GM21423 (cell line): ENCODE measurements around the gene EIF4A3.
"Not testable (repeated sequence)": the region's sequence is repeated elsewhere in the genome, so short reads cannot be mapped to it uniquely, and the experiment has no call there.

Experiments used
- ATAC-seq: cut with Tn5 transposase; IDR thresholded peaks from one replicate; pipeline ENCODE4 v1.9.1; 2021; ENCODE audit warnings: mild to moderate bottlenecking, moderate library complexity; ENCODE audit not compliant: unreplicated experiment

The EIF4A3 gene

DNA sequence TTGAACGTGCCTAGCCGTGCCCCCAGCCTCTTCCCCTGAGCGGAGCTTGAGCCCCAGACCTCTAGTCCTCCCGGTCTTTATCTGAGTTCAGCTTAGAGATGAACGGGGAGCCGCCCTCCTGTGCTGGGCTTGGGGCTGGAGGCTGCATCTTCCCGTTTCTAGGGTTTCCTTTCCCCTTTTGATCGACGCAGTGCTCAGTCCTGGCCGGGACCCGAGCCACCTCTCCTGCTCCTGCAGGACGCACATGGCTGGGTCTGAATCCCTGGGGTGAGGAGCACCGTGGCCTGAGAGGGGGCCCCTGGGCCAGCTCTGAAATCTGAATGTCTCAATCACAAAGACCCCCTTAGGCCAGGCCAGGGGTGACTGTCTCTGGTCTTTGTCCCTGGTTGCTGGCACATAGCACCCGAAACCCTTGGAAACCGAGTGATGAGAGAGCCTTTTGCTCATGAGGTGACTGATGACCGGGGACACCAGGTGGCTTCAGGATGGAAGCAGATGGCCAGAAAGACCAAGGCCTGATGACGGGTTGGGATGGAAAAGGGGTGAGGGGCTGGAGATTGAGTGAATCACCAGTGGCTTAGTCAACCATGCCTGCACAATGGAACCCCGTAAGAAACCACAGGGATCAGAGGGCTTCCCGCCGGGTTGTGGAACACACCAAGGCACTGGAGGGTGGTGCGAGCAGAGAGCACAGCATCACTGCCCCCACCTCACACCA lies 44.8 kb downstream of the EIF4A3 start:
- no peak for ATAC-seq

DNA sequence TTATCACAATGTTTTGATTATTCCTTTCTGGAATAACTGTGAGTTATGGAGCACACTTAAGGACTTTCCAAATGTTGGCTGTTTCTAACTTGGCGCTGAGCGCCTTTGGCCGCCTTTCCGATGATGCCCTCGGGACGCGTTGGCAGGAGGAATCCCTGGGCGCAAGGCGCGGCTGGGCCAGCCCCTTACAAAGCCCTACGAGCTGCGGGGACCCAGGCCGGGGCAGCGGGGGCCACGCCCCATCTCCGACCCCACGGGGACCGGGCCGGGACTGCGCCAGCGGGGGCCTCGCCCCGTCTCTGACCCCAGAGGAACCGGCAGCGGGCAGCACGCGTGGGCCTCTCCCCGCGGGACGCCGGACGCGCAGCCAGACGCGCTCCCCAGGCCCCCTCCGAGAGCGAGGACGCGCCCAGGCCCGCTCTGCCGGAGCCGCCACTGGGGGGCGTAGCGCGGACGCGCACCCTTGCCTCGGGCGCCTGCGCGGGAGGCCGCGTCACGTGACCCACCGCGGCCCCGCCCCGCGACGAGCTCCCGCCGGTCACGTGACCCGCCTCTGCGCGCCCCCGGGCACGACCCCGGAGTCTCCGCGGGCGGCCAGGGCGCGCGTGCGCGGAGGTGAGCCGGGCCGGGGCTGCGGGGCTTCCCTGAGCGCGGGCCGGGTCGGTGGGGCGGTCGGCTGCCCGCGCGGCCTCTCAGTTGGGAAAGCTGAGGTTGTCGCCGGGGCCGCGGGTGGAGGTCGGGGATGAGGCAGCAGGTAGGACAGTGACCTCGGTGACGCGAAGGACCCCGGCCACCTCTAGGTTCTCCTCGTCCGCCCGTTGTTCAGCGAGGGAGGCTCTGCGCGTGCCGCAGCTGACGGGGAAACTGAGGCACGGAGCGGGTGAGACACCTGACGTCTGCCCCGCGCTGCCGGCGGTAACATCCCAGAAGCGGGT lies 45.6 kb downstream of the EIF4A3 start, which contains the start of gene GAA:
Gene GAA (plus strand): TSS at position 571 of the 935 bp plus-strand sequence. CDS start 3,006 bp downstream, outside the sequence.
- peak; percentile 77 for ATAC-seq

DNA sequence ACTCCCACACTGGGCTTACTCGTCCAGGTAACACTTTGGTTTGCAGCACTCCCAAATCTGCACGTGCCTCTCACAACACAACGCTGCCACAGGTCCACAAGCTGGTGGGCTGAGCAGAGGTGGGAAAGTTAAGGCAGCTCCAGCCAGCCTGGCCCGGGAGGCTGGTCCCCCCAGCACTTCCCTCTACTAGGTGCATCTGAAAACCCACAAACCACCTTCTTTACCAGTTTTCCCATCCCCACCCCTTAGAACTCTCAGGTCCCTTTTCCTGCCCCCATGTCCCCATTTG lies 46.9 kb downstream of the EIF4A3 start:
- ATAC-seq: no peak

DNA sequence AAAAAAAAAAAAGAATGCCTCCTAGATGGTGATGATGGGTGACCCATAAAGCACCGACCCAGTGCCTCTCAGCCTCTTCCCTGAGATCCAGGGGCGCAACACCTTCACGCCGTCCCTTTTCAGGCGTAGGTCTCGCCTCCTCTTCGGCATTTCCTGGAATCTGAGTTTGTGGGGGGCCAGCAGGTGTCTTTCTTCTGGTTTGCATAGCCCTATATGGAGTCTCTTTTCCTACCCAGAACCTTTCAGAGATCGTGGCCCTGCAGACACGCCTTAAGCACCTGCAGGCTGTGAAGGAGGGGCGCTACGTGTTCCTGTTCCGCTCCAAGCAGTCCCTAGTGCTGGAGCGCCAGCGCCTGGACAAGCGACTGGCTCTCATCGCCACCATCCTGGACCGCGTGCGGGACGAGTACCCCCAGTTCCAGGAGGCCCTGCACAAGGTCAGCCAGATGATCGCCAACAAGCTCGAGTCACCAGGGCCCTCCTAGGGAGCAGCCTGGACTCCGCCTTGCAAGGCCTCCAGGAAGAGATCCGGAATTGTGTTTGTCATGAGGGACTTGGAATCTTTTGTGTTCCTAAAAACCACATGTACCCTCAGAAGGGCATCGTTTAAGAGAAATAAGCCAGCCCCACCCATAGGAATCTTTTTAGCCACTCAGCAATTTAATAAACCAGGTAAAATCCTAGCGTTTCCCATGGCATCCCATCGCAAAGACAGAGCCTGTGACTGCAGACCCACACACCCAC lies 47.5 kb downstream of the EIF4A3 start:
- ATAC-seq: no peak

DNA sequence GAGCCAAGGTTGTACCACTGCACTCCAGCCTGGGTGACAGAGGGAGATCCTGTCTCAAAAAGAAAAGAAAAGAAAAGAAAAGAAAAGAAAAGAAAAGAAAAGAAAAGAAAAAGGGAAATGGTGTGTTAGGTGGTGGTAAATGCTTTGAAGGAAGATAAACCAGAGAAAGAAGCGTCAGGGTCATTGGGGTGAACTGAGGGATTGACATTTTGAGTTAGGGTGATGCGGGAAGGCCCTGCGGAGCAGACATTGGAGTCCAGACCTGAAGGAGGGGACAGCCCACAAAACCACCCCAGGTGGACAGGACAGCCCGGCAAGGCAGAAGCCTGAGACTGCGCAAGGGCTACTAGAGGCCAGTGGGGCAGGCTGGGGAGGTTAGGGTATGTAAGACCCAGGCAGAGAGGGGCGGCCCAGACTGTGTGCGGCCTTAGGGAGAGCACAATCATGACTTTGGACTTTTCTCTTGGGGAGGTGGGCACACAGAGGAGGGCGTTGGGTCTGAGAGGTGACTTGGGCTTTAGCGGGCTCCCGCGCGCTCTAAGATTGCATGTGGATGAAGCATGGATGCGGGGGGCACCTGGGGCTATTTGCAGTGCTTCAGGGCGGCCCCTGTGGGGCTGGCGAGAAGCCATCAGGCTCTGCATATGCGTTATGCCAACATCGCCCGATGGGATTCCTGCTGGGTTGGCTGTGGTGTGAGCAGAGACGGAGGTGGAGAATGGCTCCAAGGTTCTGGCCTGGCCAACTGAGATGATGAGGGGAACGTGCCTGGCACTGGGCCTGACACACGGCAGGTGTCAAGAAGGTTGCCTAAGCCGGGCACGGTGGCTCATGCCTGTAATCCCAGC lies 48.9 kb downstream of the EIF4A3 start:
- ATAC-seq: no peak

DNA sequence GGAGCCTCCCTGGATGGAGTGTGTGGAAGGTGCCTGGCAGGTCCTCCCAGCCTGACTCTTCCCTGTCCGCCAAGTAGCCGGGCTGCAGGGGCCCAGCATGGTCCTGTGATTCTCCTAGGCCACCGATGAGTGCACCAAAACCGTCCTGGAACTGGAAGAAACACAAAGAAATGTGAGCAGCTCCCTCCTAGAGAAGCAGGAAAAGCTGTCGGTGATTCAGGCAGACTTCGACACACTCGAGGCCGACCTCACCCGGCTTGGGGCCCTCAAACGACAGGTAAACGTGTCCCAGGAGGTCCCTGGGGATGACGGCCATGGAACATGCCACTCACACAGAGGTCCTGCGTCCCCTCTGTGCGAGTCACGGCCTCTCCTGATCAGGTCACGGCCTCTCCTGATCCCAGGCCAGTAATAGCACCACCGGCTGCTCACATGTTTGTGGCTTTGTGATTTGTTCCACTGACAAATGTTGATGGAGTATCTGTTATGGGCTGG lies 49.8 kb downstream of the EIF4A3 start:
- no peak for ATAC-seq

DNA sequence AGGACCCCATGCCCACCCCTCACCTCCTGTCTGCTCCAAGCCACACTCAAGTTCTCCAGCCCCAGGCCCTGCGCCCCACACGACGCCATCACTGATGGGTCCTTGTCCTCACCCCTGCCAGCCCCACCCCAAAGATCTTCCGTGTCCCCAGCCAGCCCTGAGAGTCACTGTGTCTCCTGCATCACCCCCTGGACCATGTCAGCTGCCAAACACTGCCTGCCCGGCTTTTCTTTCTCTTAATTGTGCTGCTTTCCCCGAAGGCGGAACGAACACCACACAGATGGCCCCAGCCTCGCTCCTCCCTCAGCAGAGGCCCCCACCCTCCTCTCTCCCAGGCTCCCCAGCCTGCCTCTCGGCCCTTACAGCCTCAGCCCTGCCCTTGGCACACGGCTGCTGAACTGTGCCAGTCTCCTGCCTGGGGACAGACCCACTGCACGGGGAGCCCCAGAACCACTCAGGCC lies 50.3 kb downstream of the EIF4A3 start:
- no peak for ATAC-seq

DNA sequence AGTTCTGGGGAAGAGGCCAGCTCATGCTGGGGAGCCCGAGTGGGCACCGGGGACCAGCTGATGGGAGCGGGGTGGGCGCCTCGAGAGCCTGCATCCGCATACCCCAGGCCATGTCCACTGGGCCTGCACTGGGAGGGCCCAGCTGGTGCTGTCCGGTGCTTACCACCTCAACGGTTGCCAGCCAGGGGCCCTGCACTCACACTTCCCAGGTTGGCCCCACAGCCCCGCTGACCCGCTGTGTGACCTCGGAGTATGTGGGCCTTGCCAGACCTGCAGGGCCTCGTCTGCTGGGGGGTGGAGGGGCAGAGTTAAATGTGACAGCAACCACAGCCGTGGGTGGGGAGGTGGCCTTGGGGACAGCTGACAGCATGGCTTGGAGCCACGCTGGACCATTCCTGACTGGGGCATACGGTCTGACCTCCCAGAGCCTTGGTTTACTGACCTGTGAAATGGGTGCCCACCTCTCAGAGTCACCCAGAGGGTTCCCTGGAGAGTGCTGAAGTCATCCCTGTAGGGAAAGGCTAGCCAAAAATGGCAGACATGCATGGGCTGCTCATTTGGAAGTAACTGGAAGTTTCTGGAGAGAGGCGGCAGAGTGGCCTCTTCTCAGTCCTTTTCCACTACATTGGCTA lies 51.0 kb downstream of the EIF4A3 start:
- ATAC-seq: no peak

DNA sequence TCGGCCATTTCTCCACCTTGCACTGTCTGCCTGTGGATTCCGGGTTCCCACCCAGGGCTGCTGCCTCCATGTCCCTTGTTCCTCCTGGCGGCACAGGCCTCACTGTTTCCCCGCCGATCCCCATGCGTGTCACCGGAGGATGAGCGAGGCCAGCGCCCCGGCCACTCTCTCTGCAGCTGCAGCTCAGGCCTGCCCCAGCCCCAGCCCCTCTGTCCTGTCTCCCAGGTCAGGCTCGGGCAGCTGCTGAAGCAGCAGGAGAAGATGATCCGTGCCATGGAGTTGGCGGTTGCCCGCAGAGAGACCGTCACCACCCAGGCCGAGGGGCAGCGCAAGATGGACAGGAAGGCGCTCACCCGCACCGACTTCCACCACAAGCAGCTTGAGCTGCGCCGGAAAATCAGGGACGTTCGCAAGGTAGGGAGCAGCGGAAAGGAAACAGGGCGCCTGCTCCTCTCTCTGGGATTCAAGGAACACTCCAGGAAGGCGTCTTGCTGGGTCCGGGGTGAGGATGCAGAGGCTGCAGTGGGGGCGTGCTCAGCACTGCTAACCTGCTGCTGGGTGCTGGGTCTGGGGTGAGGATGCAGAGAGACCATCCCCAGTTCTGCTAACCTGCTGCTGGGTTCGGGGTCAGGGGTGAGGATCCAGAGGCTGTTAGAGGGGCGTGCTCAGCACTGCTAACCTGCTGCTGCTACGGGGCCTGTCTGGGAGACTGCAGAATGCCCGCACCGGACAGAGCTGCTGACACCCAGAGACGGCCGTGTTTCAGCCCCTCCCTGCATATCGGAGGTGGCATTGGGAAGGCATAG lies 51.7 kb downstream of the EIF4A3 start:
- ATAC-seq: no peak

DNA sequence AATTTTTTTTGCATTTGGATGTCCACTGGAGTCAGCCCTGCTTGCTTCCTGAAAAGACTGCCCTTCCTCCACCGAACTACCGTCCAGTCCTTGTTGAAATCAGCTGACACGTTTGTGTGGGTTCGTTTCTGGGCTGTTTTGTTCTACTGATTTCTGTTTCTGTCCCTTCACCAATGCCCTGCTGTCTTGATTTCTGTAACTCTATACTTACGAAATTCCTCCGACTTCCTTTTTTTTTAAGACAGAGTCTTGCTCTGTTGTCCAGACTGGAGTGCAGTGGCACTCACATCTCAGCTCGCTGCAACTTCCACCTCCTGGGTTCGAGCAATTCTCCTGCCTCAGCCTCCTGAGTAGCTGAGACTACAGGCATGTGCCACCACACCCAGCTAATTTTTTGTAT lies 54.0 kb downstream of the EIF4A3 start:
- ATAC-seq: no peak

DNA sequence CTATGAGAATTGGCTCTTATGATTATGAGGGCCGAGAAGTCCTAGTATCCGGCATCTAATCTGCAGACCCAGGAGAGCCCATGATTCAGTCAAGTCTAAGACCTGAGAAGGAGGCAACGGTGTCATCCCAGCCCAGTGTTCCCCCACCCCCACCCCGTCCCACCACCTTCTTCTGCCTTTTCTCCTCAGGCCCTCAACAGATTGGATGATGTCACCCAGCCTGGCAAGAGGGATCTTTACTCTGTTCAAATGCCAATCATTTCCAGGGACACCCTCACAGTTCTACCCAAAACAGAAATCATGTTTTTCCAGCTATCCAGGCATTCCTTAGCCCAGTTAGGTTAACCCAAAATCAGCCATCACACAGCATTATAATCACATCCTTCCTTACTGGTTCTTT lies 55.6 kb downstream of the EIF4A3 start:
- ATAC-seq: no peak

DNA sequence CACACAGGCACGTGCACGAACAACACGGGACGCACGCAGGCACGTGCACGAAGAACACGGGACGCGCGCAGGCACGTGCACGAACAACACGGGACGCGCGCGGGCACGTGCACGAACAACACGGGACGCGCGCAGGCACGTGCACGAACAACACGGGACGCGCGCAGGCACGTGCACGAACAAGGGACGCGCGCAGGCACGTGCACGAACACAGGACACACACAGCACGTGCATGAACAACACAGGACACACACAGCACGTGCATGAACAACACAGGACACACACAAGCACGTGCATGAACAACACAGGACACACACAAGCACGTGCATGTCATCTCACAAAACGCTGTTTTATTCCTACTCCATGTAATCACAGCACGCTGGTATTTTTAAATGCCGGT lies 56.8 kb downstream of the EIF4A3 start:
- not testable (repeated sequence) for ATAC-seq

DNA sequence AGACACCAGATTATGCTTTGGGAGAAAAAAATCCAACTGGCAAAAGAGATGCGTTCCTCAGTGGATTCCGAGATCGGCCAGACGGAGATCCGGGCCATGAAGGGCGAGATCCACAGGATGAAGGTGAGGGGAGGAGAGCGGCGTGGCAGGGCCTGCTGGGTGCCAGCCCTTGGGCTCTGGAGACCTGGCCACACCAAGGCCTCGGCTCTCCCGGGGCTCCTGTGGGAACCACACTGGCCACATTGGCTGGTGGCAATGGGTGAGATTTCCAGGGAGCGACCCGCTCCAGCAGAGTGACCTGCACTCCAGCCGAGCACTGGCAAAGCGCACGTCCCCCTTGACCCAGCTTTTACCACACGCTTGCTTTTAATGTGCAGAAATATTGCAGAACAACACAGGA lies 57.2 kb downstream of the EIF4A3 start:
- no peak for ATAC-seq

DNA sequence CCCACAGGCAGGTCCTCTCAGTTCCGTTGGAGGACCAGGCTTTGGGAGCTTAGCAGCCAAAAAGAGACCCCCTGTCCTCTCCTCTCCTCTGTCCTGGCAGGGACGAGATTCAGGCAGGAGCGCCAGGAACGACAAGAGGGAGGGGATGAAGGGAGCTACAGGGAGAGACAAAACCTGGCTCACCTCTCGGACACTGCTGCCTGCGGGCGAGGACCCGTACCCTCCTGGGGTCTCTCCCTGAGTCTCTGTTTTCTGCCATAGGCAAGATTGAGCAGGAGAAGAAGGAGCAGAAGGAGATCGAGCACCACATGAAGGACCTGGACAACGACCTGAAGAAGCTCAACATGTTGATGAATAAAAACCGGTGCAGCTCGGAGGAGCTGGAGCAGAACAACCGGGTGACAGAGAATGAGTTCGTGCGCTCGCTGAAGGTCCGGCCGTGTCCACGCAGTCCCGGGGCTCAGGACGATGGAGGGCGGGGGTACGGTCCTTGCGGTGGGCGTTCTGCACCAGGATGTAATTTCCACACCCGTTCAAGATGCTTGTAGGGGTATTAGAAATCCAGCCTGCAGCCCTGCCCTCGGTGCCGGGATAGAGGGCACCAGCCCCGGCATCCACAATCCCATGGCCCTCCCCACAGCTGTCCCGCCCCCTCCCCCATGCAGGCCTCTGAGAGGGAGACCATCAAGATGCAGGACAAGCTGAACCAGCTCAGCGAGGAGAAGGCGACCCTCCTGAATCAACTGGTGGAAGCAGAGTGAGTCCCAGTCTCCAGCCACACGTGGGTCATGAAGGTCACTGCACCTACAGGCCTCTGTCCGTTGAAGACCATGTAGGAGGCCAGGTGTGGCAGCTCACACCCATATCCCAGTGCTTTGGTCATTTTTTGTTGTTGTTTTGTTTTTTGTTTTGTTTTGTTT lies 59.3 kb downstream of the EIF4A3 start:
- no peak for ATAC-seq

DNA sequence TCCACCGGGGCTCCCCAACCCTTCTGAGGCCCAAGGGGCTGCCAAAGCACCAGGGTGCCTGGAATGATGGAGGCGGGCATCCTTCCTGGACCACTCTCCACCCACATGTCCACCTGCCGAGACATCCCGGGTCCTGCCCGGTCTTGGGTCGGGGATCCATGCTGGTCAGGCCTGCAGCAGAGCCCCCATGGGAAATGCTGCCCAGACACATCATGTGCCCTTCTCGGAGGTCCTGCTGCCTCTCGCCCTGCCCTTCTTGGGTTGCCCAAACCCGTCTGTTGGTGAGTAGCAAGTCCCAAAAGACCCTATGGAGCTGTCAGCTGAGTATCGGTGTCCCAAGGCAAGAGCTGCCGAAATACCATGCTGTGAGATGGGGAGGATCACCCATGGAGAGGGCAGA lies 60.3 kb downstream of the EIF4A3 start:
- ATAC-seq: no peak

DNA sequence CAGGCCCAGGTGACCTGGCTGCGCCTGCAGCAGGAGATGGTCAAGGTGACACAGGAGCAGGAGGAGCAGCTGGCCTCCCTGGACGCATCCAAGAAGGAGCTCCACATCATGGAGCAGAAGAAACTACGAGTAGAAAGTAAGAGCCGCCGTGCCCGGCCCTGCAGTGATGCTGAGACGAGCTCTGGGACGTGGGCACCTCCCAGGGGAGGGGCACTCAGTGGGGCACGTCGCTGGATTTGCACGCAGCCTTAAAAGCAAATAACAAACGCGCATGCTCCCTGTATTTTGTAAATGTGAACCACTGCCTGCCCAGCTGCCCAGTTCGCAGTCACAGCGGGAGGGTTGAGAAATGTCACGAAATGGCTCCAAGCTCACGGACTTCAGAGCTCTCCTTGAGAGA lies 60.8 kb downstream of the EIF4A3 start:
- ATAC-seq: no peak

DNA sequence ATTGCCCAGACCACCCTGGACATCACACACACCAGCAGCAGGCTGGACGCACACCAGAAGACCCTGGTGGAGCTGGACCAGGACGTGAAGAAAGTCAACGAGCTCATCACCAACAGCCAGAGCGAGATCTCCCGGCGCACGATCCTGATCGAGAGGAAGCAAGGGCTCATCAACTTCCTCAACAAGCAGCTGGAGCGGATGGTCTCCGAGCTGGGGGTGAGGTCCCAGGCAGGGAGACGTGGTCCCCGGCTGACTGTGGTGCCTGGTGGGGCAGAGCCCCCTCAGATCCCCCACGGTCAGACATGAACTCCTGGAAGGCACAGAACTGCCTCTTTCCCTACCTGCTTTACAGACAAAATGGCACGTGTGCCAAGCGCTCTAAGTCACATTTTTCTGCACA lies 62.2 kb downstream of the EIF4A3 start:
- ATAC-seq: no peak
